ENCODE data around the gene ADAMTS17. TPM values are rescaled to one million over a fixed set of nuclear protein-coding genes. Genes with fewer than 3 reads are reported as not detected.

ADAMTS17 gene
- total RNA-seq, 1 donor from 2014 or later, result 3.4 TPM

GRCh38 chr15:100311833-100312476, 29.8 kb downstream of the ADAMTS17 start:
- Mint-ChIP-seq H3K4me3 (ENCODE audit: unreplicated experiment) (no peak overlapping the region), H3K4me1 (ENCODE audit: low read depth) (peaks cover 28% of the 10 kb centered on the region)

GRCh38 chr15:100311154-100311625, 30.6 kb downstream of the ADAMTS17 start:
- peaks cover 28% of the 10 kb centered on the region for H3K4me1 Mint-ChIP-seq (ENCODE audit: low read depth)
- H3K9me3 Mint-ChIP-seq (ENCODE audit: low read depth), result peaks cover 11% of the 10 kb centered on the region
- H3K36me3 Mint-ChIP-seq (ENCODE audit: low read depth), result peaks cover 5% of the 10 kb centered on the region
- no peak for TF ChIP-seq CTCF (IDR thresholded peaks at IDR 0.05)
- no peak for DNase-seq (ENCODE audit: low spot score)
- H3K27ac Mint-ChIP-seq (ENCODE audit: unreplicated experiment), result no peak overlapping the region
- H3K4me3 Mint-ChIP-seq (ENCODE audit: unreplicated experiment), result no peak overlapping the region
- peaks cover 8% of the 10 kb centered on the region for H3K27me3 Mint-ChIP-seq (ENCODE audit: low read depth)

More at GRCh38 chr15:100311833-100312476, 29.8 kb downstream of the ADAMTS17 start:
- no peak for TF ChIP-seq CTCF (IDR thresholded peaks at IDR 0.05)
- peaks cover 11% of the 10 kb centered on the region for H3K9me3 Mint-ChIP-seq (ENCODE audit: low read depth)
- H3K36me3 Mint-ChIP-seq (ENCODE audit: low read depth), result peaks cover 5% of the 10 kb centered on the region
- DNase-seq (ENCODE audit: low spot score), result no peak
- peaks cover 8% of the 10 kb centered on the region for H3K27me3 Mint-ChIP-seq (ENCODE audit: low read depth)
- no peak overlapping the region for H3K27ac Mint-ChIP-seq (ENCODE audit: unreplicated experiment)

- Mint-ChIP-seq H3K27me3 (ENCODE audit: low read depth) (peaks cover 8% of the 10 kb centered on the region), H3K27ac (ENCODE audit: unreplicated experiment) (no peak overlapping the region), H3K9me3 (ENCODE audit: low read depth) (peaks cover 11% of the 10 kb centered on the region), H3K36me3 (ENCODE audit: low read depth) (peaks cover 5% of the 10 kb centered on the region), H3K4me3 (ENCODE audit: unreplicated experiment) (no peak overlapping the region), H3K4me1 (ENCODE audit: low read depth) (peaks cover 28% of the 10 kb centered on the region)
- no peak for TF ChIP-seq CTCF (IDR thresholded peaks at IDR 0.05)
- no peak for DNase-seq (ENCODE audit: low spot score)
Observed at GRCh38 chr15:100310513-100311153, 31.1 kb downstream of the ADAMTS17 start.

GRCh38 chr15:100310041-100310405, 31.8 kb downstream of the ADAMTS17 start:
- TF ChIP-seq CTCF (IDR thresholded peaks at IDR 0.05), result no peak
- no peak overlapping the region for H3K4me3 Mint-ChIP-seq (ENCODE audit: unreplicated experiment)
- H3K27me3 Mint-ChIP-seq (ENCODE audit: low read depth), result peaks cover 8% of the 10 kb centered on the region
- peaks cover 11% of the 10 kb centered on the region for H3K9me3 Mint-ChIP-seq (ENCODE audit: low read depth)
- H3K36me3 Mint-ChIP-seq (ENCODE audit: low read depth), result peaks cover 5% of the 10 kb centered on the region
- DNase-seq (ENCODE audit: low spot score), result no peak
- H3K27ac Mint-ChIP-seq (ENCODE audit: unreplicated experiment), result no peak overlapping the region
- peaks cover 28% of the 10 kb centered on the region for H3K4me1 Mint-ChIP-seq (ENCODE audit: low read depth)

GRCh38 chr15:100309109-100310040, 32.4 kb downstream of the ADAMTS17 start:
- Mint-ChIP-seq H3K4me1 (ENCODE audit: low read depth) (peaks cover 28% of the 10 kb centered on the region), H3K36me3 (ENCODE audit: low read depth) (peaks cover 5% of the 10 kb centered on the region), H3K4me3 (ENCODE audit: unreplicated experiment) (no peak overlapping the region), H3K27me3 (ENCODE audit: low read depth) (peaks cover 8% of the 10 kb centered on the region), H3K9me3 (ENCODE audit: low read depth) (peaks cover 11% of the 10 kb centered on the region), H3K27ac (ENCODE audit: unreplicated experiment) (no peak overlapping the region)
- no peak for TF ChIP-seq CTCF (IDR thresholded peaks at IDR 0.05)
- DNase-seq (ENCODE audit: low spot score), result no peak
